ENCODE measurements around the gene DNAH9. TPM values are rescaled to one million over a fixed set of nuclear protein-coding genes. Genes with fewer than 3 reads are reported as not detected.
"Not testable (repeated sequence)": the region's sequence is repeated elsewhere in the genome, so short reads cannot be mapped to it uniquely, and the experiment has no call there.

Gene DNAH9
- total and polyA plus RNA-seq, 11 donors = 0.07 to 2.3 (median 0.49) TPM; not detected in 7

DNA sequence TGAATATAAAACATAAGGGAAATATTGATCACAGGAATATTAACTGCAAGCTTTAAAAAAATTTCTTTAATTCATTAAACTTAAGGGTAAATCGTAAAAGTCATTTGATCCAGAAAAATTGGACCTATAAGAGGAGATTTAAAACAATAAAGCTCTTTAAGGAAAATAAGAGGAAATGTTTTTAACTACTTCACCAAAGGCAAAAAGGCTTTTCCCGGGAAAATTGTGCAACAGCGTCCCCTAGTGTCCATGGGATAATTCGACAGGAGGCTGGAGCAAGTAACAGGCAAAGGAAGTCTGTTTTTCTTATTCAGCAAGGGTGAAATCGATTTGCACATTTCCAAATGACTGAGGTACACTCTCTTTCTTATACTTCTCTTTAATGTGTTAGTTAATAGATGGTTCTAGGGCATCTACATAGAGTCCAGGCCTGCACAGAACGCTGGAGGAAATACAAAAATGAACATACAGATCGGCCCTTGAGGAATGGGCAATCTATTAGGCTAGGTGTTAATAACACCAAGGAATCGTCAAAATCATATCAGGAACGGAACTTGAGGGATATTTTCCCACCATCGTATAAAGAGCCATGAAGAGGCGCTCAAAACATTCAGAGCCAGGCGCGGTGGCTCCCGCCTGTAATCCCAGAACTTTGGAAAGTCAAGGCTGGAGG is 337.6 kb downstream of the DNAH9 start:
- Histone ChIP-seq H3K4me1 (no peaks in the 10 kb centered on the region), H3K36me3 (no peaks in the 10 kb centered on the region), H3K9me3 (no peaks in the 10 kb centered on the region), H3K27me3 (peaks cover 0 to 4% (median 0%) of the 10 kb centered on the region in 9 donors), H3K27ac (no peak overlapping the region), H3K4me3 (no peak overlapping the region)
- peak in 4 of 5 donors; percentile 31 to 41 (median 36) for DNase-seq
- no peak for ATAC-seq
- TF ChIP-seq POLR2A (IDR thresholded peaks at IDR 0.05) = no peak
- TF ChIP-seq, protein P1, sequence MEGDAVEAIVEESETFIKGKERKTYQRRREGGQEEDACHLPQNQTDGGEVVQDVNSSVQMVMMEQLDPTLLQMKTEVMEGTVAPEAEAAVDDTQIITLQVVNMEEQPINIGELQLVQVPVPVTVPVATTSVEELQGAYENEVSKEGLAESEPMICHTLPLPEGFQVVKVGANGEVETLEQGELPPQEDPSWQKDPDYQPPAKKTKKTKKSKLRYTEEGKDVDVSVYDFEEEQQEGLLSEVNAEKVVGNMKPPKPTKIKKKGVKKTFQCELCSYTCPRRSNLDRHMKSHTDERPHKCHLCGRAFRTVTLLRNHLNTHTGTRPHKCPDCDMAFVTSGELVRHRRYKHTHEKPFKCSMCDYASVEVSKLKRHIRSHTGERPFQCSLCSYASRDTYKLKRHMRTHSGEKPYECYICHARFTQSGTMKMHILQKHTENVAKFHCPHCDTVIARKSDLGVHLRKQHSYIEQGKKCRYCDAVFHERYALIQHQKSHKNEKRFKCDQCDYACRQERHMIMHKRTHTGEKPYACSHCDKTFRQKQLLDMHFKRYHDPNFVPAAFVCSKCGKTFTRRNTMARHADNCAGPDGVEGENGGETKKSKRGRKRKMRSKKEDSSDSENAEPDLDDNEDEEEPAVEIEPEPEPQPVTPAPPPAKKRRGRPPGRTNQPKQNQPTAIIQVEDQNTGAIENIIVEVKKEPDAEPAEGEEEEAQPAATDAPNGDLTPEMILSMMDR (IDR thresholded peaks at IDR 0.05) = peak; percentile 76 to 96 (median 84)
- intact Hi-C loops (cut with DNase I) = loop anchor here in 6 of 10 donors (2.0 to 10.0 kb wide), 5 partner anchors 171 to 1061 kb away; no protein-coding TSS in a partner anchor
- WGBS, 4 donors = 34 to 39% (median 37%) methylated on average over 14 of the region's 14 CpGs

DNA sequence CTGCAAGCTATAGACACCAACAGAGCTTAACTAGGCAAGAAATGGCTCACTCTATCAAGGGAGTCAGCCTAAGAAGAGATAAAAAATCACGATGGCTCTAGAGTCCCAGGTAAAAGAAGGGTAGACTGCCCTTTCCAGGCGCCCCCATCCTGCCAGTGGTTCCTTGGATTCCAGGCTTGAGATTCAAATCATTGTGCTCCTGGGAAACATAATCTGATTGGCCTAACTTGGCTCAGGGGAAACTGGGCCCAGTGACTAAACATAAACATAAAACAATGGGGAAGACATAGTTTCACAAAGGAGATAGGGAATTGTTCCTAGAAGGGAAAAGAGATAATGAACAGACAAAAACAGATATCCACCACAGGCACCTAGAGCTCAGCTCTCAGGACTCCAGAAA is 342.6 kb downstream of the DNAH9 start:
- H3K36me3 ChIP-seq = no peaks in the 10 kb centered on the region
- ATAC-seq (no peak), DNase-seq (no peak)
- no peaks in the 10 kb centered on the region for H3K9me3 ChIP-seq
- intact Hi-C loops (cut with DNase I) = no loop called here
- TF ChIP-seq, protein P1 (IDR thresholded peaks at IDR 0.05) = no peak
- no peak for TF ChIP-seq POLR2A (IDR thresholded peaks at IDR 0.05)
- H3K4me1 ChIP-seq = no peaks in the 10 kb centered on the region
- no peak overlapping the region for H3K27ac ChIP-seq
- WGBS, 4 donors = 57 to 70% (median 66%) methylated on average over 2 of the region's 2 CpGs
- H3K27me3 ChIP-seq = peaks cover 0 to 9% (median 0%) of the 10 kb centered on the region in 9 donors
- H3K4me3 ChIP-seq = no peak overlapping the region

DNA sequence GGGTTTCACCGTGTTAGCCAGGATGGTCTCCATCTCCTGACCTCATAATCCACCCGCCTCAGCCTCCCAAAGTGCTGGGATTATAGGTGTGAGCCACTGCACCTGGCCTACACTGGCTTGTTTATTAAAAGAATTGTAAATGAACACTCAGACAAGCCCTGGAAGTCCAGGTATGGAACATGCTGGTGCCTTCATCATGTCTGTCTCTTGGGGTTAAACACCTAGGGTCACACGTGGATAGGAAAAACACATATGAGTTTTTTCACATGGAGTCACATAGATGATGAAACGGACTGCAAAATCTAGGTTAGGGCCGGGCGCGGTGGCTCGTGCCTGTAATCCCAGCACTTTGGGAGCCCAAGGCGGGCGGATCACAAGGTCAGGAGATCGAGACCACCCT is 344.8 kb downstream of the DNAH9 start:
- H3K27me3 ChIP-seq; H3K9me3 ChIP-seq; H3K36me3 ChIP-seq; ATAC-seq; H3K27ac ChIP-seq; intact Hi-C loops (cut with DNase I); H3K4me1 ChIP-seq; DNase-seq; H3K4me3 ChIP-seq: not testable (repeated sequence)
- 93 to 97% (median 94%) methylated on average over 11 of the region's 11 CpGs for WGBS, 4 donors

DNA sequence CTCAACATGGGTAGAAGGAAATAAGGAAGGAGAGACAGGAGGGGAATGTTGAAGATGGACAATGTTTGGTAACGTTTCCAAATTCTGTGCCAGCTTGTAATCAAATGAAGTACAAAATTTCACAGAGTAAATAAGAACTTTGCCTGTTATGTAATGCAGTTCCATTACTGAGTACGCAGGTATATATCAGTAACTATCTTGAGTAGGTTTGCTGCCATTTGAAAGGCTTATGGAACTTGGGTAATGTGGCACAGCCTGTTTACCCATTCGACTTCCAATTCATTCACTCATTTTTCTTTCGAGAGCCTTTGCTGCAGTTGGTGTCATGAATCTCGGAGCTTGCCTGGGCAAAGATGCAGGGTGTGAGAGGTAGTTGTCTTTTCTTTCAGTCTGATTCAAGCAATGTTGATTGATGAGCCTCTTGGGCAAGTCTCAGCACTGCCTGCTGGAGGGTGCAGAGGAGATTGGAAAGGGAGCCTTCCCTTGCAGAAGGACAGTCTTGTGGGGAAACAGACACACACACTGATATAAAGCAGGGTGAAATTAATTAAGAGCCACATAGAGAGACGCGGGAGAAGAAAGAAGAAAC is 345.6 kb downstream of the DNAH9 start:
- Histone ChIP-seq H3K9me3 (no peaks in the 10 kb centered on the region), H3K27me3 (peaks cover 0 to 5% (median 0%) of the 10 kb centered on the region in 9 donors), H3K27ac (no peak overlapping the region), H3K4me3 (no peak overlapping the region), H3K4me1 (peaks cover 0 to 5% (median 0%) of the 10 kb centered on the region in 12 donors), H3K36me3 (no peaks in the 10 kb centered on the region)
- intact Hi-C loops (cut with DNase I) = no loop called here
- 79 to 88% (median 84%) methylated on average over 7 of the region's 7 CpGs for WGBS, 4 donors
- TF ChIP-seq, protein P1 (IDR thresholded peaks at IDR 0.05) = no peak
- no peak for TF ChIP-seq POLR2A (IDR thresholded peaks at IDR 0.05)
- ATAC-seq (no peak), DNase-seq (no peak)
